ENCODE data around the gene ATP2C2.
"Not testable (repeated sequence)": the region's sequence is repeated elsewhere in the genome, so short reads cannot be mapped to it uniquely, and the experiment has no call there.

ATP2C2 gene

DNA sequence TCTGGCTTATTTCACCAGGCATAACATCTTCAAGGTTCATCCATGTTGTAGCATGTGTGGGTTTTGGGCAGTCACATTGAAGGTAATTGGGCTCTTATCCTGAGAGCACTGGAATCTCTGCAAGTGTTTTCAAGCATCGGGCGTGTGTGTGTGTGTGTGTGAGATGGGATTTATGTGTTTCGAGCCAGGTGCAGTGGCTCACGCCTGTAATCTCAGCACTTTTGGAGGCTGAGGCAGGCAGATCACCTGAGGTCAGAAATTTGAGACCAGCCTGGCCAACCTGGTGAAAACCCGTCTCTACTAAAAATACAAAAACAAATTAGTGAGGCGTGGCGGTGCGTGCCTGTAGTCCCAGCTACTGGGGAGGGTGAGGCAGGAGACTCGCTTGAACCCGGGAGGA is 27.7 kb downstream of the ATP2C2 start:
- not testable (repeated sequence) for DNase-seq (ENCODE audit: low read depth in 2 of 2, low spot score in 1 of 2)

DNA sequence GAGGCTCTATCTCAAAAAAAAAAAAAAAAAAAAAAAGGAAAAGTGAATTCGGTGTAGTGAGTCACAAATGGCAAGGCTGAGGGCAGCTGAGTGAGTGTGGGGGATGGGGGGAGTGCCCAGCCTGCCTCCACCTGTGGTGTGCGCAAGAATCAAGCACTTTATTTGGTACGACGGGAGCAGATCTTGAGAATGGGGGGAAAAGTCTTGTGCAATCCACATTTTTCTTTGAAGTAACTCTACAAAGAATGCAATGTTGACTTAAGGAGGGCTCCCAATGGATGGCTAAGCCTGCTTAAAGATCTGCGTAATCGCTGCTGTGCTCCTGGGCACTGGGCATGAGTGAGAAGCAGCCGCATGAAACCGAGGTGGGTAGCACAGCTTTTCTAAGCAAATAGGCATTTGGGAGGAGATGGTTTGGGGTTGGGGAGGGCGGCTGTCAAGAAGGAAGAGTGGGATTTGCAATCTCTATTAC is 28.2 kb downstream of the ATP2C2 start:
- no peak for DNase-seq (ENCODE audit: low read depth in 2 of 2, low spot score in 1 of 2)

DNA sequence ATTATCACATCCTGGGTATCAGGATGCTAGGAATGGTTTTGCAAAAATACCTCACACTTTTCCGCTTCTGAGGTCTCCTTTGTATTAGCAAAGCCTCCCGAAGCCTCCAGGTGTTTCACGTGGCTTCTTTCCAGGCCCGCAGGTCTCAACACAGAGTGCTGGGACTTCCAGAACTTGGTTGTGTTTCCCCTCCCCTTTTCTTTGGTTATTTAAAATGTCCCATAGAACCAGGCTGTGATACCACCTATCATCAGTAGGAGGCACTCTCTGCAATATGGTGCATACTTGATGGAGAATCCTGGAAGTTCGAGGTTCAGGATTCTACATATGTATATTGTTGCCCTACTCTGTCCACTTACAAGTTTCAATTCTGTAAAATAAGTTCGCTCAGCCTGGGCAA is 28.8 kb downstream of the ATP2C2 start:
- DNase-seq (ENCODE audit: low read depth in 2 of 2, low spot score in 1 of 2): no peak

DNA sequence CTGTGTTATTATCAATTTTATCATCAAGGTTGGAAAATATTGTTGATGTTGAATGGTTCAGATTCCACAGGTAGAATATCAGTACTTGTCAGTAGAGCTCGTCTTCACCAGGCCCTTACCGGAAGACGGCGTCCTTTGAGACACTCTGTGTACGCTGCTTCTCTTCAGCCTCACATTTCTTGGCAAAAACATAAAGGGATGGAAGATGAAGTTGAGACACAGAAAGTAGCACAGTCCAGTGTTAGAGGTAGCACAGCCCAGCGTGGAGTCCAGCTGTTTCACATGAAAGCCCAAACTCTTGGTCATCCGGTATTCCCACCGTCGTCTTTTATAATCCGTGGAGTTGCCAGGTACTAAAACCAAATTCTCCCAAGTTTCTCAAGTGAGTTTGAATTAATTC is 30.4 kb downstream of the ATP2C2 start:
- no peak for DNase-seq (ENCODE audit: low read depth in 2 of 2, low spot score in 1 of 2)

DNA sequence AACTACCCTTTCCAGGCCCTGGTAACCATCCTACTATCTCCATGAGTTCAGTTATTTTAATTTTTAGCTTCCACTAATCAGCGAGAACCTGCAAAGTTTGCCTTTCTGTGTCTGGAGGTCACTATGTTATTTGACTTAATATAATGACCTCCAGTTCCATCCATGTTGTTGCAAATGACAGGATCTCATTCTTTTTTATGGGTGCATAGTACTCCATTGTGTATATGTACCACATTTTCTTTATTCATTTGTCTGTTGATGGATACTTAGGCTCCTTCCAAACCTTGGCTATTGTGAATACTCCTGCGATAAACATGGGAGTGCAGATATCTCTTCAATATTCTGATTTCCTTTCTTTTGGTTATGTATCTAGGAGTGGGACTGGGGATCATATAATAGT is 31.6 kb downstream of the ATP2C2 start:
- DNase-seq (ENCODE audit: low read depth in 2 of 2, low spot score in 1 of 2): not testable (repeated sequence)

- not testable (repeated sequence) for DNase-seq (ENCODE audit: low read depth in 2 of 2, low spot score in 1 of 2)
Observed at GRCh38 chr16:84403435-84403834, 35.1 kb downstream of the ATP2C2 start.

- no peak for DNase-seq (ENCODE audit: low read depth in 2 of 2, low spot score in 1 of 2)
Observed at GRCh38 chr16:84404324-84404723, 36.0 kb downstream of the ATP2C2 start.

- DNase-seq (ENCODE audit: low read depth in 2 of 2, low spot score in 1 of 2): no peak
Observed at GRCh38 chr16:84404936-84405639, 36.8 kb downstream of the ATP2C2 start.

- DNase-seq (ENCODE audit: low read depth in 2 of 2, low spot score in 1 of 2): no peak
Observed at GRCh38 chr16:84406006-84406963, 37.9 kb downstream of the ATP2C2 start.

- DNase-seq (ENCODE audit: low read depth in 2 of 2, low spot score in 1 of 2): no peak
Observed at GRCh38 chr16:84407588-84408313, 39.4 kb downstream of the ATP2C2 start.

DNA sequence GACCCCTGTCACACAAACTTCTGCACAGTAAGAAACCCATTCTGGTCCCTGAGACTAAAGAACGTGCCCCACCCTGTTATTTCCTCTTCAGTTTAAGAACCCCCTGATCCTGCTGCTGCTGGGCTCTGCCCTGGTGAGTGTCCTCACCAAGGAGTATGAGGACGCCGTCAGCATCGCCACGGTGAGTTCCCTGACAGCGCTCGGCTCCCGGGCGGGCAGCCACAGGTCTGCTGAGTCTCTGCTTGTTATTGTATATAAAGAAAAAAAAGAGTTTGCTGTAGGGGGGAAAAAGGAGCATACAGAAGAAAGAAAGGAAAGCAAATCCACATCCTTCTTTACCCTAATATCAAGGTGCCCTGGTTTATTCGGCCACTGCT is 40.0 kb downstream of the ATP2C2 start:
- no peak for DNase-seq (ENCODE audit: low read depth in 2 of 2, low spot score in 1 of 2)

DNA sequence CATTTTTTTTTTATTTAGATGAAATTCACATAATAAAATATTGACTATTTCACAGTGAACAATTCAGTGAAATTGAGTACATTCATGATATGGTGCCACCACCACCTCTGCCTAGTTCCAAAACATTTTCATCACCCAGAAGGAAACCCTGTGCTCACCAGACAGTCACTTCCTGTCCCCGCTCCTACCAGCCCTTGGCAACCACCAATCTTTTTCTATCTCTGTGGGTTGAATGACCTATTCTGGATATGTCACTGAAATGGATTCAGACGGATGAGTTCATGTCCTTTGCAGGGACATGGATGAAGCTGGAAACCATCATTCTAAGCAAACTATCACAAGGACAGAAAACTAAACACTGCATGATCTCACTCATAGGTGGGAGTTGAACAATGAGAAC is 40.5 kb downstream of the ATP2C2 start:
- no peak for DNase-seq (ENCODE audit: low read depth in 2 of 2, low spot score in 1 of 2)

DNA sequence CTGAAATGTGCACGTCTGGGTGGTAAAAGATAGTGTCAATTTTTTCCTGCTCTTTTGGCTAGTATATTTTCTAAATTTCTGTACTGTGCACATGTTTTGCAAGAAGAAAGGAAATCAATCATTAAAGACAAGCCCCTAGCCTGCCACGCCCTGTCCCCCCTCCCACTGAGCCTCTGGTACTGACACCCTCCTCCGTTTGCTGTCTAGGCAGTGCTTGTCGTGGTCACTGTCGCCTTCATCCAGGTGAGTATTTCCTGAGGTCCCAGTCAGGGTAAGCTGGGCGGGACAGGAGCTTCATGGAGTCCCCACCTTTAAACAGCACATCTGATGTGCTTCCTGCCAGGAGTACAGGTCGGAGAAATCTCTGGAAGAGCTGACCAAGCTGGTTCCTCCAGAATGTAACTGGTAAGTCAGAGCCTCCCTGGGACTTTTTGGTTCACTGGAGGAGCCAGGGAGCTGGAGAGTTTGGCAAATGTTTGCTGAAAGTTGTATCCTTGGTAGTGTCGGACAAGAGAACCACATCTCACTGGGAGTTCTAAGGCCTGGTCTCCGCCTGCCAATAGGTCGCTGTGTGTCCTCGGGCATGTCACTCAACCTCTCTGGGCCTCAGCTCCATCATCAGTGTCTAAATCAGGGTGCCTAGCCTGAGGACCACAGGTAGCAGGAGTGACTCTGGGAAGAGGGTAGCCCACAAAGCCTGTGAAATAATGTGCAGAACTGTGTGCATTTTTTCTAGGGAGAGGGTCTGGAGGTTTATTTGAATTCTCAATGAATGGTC is 42.2 kb downstream of the ATP2C2 start:
- no peak for DNase-seq (ENCODE audit: low read depth in 2 of 2, low spot score in 1 of 2)

DNA sequence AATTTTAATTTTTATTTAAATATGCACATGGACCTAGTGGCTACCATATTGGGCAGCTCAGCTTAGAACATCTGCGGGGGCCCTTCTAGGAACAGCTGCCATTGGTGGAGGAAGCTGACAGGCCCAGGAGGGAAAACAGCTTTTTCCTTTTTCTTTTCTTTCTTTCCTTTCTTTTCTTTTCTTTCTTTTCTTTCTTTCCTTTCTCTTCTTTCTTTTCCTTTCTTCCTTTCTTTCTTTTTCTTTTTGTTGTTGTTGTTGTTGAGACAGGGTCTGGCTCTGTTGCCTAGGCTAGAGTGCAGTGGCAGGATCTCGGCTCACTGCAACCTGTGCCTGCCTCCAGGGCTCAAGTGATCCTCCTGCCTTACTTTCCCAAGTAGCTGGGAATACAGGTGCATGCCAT is 43.4 kb downstream of the ATP2C2 start:
- DNase-seq (ENCODE audit: low read depth in 2 of 2, low spot score in 1 of 2): no peak

DNA sequence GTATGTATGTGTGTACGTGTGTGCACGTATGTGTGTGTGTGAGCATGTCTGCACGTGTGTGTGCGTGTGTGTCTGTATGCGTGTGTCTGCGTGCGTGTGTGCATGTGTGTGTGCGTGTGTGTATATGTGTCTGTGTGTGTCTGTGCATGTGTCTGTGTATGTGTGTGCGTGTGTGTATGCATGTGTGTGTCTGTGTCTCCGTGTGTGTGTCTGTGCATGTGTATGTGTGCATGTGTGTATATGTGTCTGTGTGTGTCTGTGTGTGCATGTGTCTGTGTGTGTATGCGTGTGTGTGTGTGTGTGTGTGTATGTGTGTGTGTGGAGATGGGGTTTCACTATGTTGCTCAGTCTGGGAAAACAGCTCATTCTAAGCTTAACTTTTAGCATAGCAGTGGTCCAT is 43.9 kb downstream of the ATP2C2 start:
- no peak for DNase-seq (ENCODE audit: low read depth in 2 of 2, low spot score in 1 of 2)

DNA sequence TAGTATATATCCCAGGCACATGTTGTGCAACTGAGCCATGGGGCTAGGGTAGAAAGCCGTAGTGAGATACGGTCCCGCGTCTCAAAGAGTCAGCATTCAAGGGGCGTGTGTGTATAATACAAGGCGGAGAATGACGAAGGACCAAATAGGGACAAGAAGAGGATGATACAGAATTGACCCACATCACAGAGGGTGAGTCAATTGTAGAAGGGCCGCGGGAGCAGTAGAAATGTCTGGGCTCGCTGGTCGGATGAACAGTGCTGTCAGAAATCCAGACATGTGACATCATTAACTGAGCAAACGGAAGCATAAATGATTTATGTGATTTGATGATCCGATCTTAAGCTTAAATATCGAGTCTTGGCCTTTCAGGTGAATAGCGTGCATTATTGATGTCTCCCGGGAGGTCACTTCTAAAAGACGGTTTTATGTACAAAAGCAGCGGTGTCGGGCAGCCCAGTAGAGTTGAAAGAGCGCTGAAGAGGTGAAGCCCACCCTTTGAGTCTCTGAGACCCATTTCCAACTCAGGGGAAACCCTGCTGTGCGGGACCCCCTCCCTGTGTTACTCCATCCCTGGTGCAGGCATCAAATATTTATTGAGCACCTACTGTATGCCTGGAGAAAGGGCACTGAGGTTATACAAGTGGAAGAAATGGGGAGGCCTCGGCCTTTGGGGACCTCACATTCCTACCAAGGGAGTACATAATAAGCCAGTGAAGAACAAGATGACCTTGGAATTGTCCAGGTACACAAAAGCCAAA is 45.1 kb downstream of the ATP2C2 start:
- DNase-seq (ENCODE audit: low read depth in 2 of 2, low spot score in 1 of 2): no peak

DNA sequence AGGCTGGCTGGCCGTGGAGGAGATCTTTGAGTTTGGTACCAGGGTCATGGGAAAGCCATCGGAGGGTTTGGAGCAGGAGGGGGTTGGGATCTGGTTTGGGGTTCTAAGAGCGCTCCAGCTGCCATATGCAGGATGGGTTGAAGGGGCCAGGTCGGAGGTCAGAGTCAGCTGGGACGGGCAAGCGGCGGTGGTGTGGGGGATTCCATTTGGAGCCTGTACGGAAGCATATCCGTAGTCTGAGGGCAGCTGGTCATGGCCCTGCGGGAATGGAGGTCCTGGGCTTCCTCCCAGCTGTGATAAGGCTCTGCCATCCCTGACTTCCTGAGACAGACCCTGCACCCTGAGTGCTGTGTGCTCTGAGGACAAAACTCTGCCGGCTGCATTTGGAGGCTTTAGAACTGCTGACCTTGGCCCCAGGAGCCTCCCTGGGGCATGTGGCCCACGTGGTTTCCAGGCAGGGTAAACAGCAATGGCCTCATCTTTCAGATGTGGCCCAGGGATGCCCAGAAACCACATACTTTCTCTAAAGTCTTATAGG is 46.5 kb downstream of the ATP2C2 start:
- DNase-seq (ENCODE audit: low read depth in 2 of 2, low spot score in 1 of 2): no peak

- no peak for DNase-seq (ENCODE audit: low read depth in 2 of 2, low spot score in 1 of 2)
Observed at GRCh38 chr16:84416407-84417321, 48.3 kb downstream of the ATP2C2 start.

Data from stimulated activated CD8-positive, alpha-beta memory T cell treated with anti-CD3 and anti-CD28 coated beads, Interleukin-4, amount 100 ng/mL, for 1 hour (primary cell).